Spinal cord (tissue), 10 donors: ENCODE results near the gene POLD3. TPM values are rescaled to one million over a fixed set of nuclear protein-coding genes. Genes with fewer than 3 reads are reported as not detected.

Experiments
- DNase-seq, 6 donors: peaks; one replicate each; pipeline versions ENCODE4 v3.0.0 to v3.0.0-alpha.2; 2013 to 2015; ENCODE audit warnings: low spot score in 6 of 6, low read depth in 4 of 6
- H3K27ac ChIP-seq: one replicate; pipeline ENCODE4 v1.5.1; 2013; ENCODE audit warnings: low read depth, low read length, control low read depth
- H3K27me3 ChIP-seq: one replicate; pipeline ENCODE4 v1.6.1; 2013; ENCODE audit warnings: low read length; ENCODE audit not compliant: control insufficient read depth, insufficient read depth
- H3K36me3 ChIP-seq: one replicate; pipeline ENCODE4 v1.6.1; 2013; ENCODE audit warnings: low read length; ENCODE audit not compliant: control insufficient read depth, insufficient read depth
- H3K4me1 ChIP-seq: one replicate; pipeline ENCODE4 v1.6.1; 2013; ENCODE audit warnings: low read length; ENCODE audit not compliant: control insufficient read depth, insufficient read depth
- H3K4me3 ChIP-seq: one replicate; pipeline ENCODE4 v1.5.1; 2013; ENCODE audit warnings: low read depth, low read length, control low read depth
- H3K9me3 ChIP-seq: one replicate; pipeline ENCODE4 v1.6.1; 2013; ENCODE audit warnings: low read length; ENCODE audit not compliant: control insufficient read depth, insufficient read depth
- WGBS: methylation state at CpG from one replicate; pipeline ENCODE4 v1.1.5; 2013; ENCODE audit warnings: missing lambda C conversion rate; ENCODE audit not compliant: insufficient coverage; 5-methylcytosine and 5-hydroxymethylcytosine counted together
- long read RNA-seq, 4 donors: transcript quantifications; one replicate each; lab custom pipeline, GENCODE V29; 2026
- polyA plus RNA-seq, 2 donors: library from polyadenylated mRNA; unstranded; fragments of 120-200 nt; gene quantifications; one replicate each; pipeline ENCODE4 v1.2.1, GENCODE V29; 2013; ENCODE audit not compliant: insufficient read length in 2 of 2
- total RNA-seq, 2 donors: library from RNA; depleted of rRNA in 1 of 2; stranded (reverse); fragments of 120-200 nt in 1 of 2; fragments of >200 nt in 1 of 2; gene quantifications; one replicate each; pipeline versions ENCODE4 v1.2.3 to v1.2.4, GENCODE V29; 2013 to 2014
- donor health status: healthy.

Gene POLD3
- 10 to 100 TPM; 15.8 to 16.8 TPM for total RNA-seq
- 10 to 100 TPM; 15.5 to 17.7 TPM for polyA plus RNA-seq
- long read RNA-seq, donor 1, partial matches to known transcripts = 0 of 2 reads
- long read RNA-seq, donor 1, other reads (novel, unspliced or antisense) = 0 of 2 reads
- long read RNA-seq, donor 2, partial matches to known transcripts = 0 of 1 reads
- long read RNA-seq, donor 2, other reads (novel, unspliced or antisense) = 0 of 1 reads
- long read RNA-seq, donor 3, partial matches to known transcripts = 0 of 1 reads
- long read RNA-seq, donor 3, other reads (novel, unspliced or antisense) = 0 of 1 reads
- long read RNA-seq, donor 4, transcript POLD3-201 (12 exons, 3,821 nt) = major isoform, 5 of 6 reads
- long read RNA-seq, donor 4, partial matches to known transcripts = 0 of 6 reads
- long read RNA-seq, donor 4, other reads (novel, unspliced or antisense) = 0 of 6 reads

GRCh38 chr11:74592441-74593362, at the start of gene POLD3:
POLD3 (plus strand) TSS chr11:74592582; CDS start chr11:74592659, 77 bp downstream.
- Histone ChIP-seq H3K36me3 (peaks cover 18% of the 10 kb centered on the region), H3K27ac (peak within 1 kb of the TSS; percentile 92), H3K4me3 (peak within 1 kb of the TSS; percentile 97), H3K4me1 (no peaks in the 10 kb centered on the region), H3K27me3 (no peaks in the 10 kb centered on the region), H3K9me3 (no peaks in the 10 kb centered on the region)
- DNase-seq = peak; percentile 86 to 98 (median 92)
- under 1% methylated on average over 60 of the region's 63 CpGs for WGBS

- WGBS = 95% methylated on average over 2 of the region's 2 CpGs
- no peak for DNase-seq
- Histone ChIP-seq H3K36me3 (no peaks in the 10 kb centered on the region), H3K9me3 (peaks cover 6% of the 10 kb centered on the region), H3K27ac (no peak overlapping the region), H3K27me3 (no peaks in the 10 kb centered on the region), H3K4me3 (no peak overlapping the region), H3K4me1 (no peaks in the 10 kb centered on the region)
Observed at GRCh38 chr11:74543991-74544390, 48.4 kb upstream of the POLD3 start.

GRCh38 chr11:74546752-74547151, 45.6 kb upstream of the POLD3 start:
- no peaks in the 10 kb centered on the region for H3K36me3 ChIP-seq
- H3K4me1 ChIP-seq = no peaks in the 10 kb centered on the region
- WGBS = 98% methylated on average over 5 of the region's 5 CpGs
- no peak overlapping the region for H3K4me3 ChIP-seq
- no peak overlapping the region for H3K27ac ChIP-seq
- peaks cover 3% of the 10 kb centered on the region for H3K9me3 ChIP-seq
- no peak for DNase-seq
- no peaks in the 10 kb centered on the region for H3K27me3 ChIP-seq

GRCh38 chr11:74550991-74551753, 41.2 kb upstream of the POLD3 start:
- WGBS = 57% methylated on average over 2 of the region's 4 CpGs
- no peaks in the 10 kb centered on the region for H3K4me1 ChIP-seq
- H3K9me3 ChIP-seq = no peaks in the 10 kb centered on the region
- DNase-seq = no peak
- H3K36me3 ChIP-seq = no peaks in the 10 kb centered on the region
- no peak overlapping the region for H3K27ac ChIP-seq
- H3K4me3 ChIP-seq = no peak overlapping the region
- no peaks in the 10 kb centered on the region for H3K27me3 ChIP-seq

GRCh38 chr11:74551754-74552145, 40.6 kb upstream of the POLD3 start:
- no peak overlapping the region for H3K27ac ChIP-seq
- H3K27me3 ChIP-seq = no peaks in the 10 kb centered on the region
- no peaks in the 10 kb centered on the region for H3K36me3 ChIP-seq
- H3K4me1 ChIP-seq = no peaks in the 10 kb centered on the region
- H3K4me3 ChIP-seq = no peak overlapping the region
- no peaks in the 10 kb centered on the region for H3K9me3 ChIP-seq
- DNase-seq = no peak

GRCh38 chr11:74557526-74557925, 34.9 kb upstream of the POLD3 start:
- no peak overlapping the region for H3K4me3 ChIP-seq
- no peak for DNase-seq
- no peaks in the 10 kb centered on the region for H3K36me3 ChIP-seq
- WGBS = no CpG with 5 or more reads among the region's 3 CpGs
- peaks cover 3% of the 10 kb centered on the region for H3K9me3 ChIP-seq
- H3K27ac ChIP-seq = no peak overlapping the region
- no peaks in the 10 kb centered on the region for H3K27me3 ChIP-seq
- no peaks in the 10 kb centered on the region for H3K4me1 ChIP-seq

- H3K36me3 ChIP-seq = no peaks in the 10 kb centered on the region
- H3K9me3 ChIP-seq = peaks cover 3% of the 10 kb centered on the region
- DNase-seq = peak in 1 of 6 donors; percentile 7
- no peak overlapping the region for H3K4me3 ChIP-seq
- H3K4me1 ChIP-seq = no peaks in the 10 kb centered on the region
- WGBS = 74% methylated on average over 4 of the region's 7 CpGs
- no peak overlapping the region for H3K27ac ChIP-seq
- H3K27me3 ChIP-seq = no peaks in the 10 kb centered on the region
Observed at GRCh38 chr11:74559110-74559933, 33.1 kb upstream of the POLD3 start.

- Histone ChIP-seq H3K9me3 (peaks cover 3% of the 10 kb centered on the region), H3K4me1 (no peaks in the 10 kb centered on the region), H3K27ac (no peak overlapping the region), H3K36me3 (no peaks in the 10 kb centered on the region), H3K27me3 (no peaks in the 10 kb centered on the region), H3K4me3 (no peak overlapping the region)
- DNase-seq = no peak
- WGBS = 86% methylated on average over 1 of the region's 2 CpGs
Observed at GRCh38 chr11:74559934-74560309, 32.5 kb upstream of the POLD3 start.
